Limb (tissue), 2 donors: Measurements from ENCODE around the gene GOT1.

Experiments used
- DNase-seq, 2 donors: peaks; one replicate each; pipeline ENCODE4 v3.0.0-alpha.2; 2016; ENCODE audit errors: extremely low spot score in 2 of 2

Gene GOT1

DNA sequence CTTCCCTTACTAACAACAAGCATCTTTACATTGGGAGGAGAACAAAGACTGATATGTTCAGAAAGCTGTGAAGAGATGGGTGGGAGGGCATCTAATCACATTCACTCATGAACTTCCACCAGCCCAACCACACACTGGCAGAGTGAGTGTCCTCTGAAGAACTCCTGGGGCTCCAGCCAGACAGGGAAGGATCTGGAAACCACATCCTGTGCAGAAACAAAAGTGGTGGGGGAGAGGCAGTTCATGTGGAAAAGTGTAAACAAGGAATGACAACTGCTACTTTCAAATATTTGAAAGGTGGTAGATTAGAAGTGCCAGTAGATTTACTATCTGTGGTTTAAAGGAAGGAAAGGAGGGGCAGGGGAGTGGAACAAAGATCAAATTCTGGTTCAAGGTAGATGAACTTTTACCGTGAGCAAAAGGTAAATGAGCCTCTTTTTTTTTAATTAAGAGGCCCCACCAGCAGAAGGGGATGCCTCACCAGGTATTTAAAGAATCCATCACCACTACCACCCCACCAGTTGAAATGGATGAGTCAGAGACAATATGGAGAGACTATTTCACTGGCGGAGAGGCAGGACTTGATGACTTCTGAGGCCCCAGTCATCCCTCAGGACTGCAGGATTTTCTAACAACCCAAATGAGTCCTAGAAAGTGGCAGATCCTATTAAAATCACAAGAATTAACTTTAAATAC is 34.5 kb downstream of the GOT1 start:
- no peak for DNase-seq

DNA sequence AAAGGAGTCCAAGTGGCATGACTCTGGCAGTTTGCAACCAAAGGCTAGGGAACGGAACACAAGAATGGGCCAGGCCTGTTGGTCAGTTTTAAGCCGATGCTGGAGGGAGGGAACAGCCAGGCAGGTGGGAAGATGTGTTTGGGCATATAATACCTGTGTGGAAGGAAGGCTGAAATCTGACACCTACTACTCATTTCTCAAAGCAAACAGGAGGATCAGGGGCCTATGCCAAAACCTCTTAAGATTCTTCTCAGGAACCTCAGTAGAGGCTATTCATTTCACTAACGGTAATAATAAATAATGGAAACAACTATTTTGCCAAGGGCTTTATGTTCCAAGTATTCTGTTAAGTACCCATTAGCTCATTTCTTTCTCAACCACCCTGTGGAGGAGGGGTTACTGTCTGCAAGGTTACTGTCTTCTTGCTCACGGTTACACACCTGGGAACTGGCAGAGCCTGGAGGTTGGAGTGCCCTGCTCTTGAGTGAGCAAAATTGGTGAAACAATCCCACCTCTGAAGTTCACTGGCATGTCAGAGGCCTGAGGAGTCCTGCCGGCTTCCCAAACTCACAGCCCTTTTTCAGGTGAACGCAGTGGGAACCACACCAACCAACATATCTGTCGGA is 35.5 kb downstream of the GOT1 start:
- DNase-seq = no peak

DNA sequence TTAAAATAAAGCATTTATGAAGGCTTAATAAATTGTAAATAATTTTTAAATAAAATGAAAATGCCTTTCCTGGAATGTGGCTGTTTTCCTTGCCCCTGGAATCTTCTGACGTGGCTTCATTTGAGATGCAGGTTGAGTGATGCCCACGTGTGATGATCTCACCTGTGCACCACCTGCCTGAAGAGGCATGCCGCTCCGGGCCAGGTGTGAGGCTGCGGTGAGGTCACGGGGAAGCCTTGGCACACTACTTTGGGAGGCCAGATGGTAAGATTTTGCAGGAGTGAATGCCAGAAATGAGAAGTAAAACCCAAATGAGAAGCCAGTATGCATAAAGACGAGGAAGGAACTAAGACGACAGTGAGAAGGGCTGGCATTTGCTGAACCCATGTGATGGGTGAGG is 36.2 kb downstream of the GOT1 start:
- DNase-seq = no peak

DNA sequence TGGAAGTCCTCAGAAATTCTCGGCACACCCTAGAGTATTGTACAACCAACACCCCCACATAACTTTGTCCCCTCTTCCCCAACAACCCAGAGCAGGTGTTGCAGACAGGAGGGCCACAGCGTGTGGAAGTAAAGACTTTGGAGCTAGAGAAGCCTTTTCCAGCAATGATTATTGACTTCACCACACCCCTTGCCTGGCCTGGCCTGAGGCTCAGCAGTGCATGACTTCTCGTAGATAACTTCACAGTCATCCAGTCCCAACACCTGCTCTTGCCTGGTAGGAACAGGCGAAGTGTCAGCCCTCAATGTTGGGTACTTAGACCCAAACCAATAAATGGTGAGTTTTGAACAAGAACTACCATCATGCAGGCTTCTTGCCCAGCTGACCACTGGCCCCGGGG is 36.7 kb downstream of the GOT1 start:
- no peak for DNase-seq

DNA sequence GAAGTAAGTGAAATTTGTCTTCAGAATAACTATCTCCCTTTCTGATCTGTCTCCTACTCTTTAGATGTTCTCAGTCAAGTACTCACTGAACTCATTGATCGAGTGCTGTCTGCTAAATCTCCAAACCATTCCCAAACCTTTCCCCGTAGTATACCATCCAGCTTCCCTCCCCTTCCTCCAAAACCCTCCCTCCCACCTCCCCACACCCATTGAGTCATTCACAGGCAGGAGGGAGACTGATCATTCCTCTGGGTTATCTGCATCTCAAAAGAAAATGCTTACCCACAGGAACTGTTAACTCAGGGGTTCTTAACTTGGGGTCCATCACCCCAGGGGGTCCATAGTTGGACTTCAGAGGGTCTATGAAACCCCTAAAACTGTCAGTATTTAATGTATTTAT is 37.4 kb downstream of the GOT1 start:
- DNase-seq = no peak

DNA sequence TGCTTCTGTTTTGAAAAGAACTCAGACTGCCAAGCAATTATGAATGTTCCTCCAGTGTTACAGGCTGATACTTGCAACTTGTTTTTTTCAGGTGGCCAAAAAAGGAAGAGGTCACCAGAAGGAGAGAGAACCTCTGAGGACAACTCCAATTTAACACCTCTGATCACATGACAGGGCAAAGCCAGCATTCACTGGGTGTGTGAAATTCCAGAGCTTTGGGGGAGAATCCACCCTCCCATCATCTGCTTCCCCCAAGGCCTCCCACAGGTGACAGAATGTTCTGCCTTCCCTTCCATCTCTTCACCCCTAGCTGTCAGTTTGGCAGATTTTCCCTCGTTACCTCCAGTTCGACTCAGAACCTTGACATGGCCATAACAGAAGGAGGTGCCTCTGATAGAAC is 39.1 kb downstream of the GOT1 start:
- DNase-seq = no peak

DNA sequence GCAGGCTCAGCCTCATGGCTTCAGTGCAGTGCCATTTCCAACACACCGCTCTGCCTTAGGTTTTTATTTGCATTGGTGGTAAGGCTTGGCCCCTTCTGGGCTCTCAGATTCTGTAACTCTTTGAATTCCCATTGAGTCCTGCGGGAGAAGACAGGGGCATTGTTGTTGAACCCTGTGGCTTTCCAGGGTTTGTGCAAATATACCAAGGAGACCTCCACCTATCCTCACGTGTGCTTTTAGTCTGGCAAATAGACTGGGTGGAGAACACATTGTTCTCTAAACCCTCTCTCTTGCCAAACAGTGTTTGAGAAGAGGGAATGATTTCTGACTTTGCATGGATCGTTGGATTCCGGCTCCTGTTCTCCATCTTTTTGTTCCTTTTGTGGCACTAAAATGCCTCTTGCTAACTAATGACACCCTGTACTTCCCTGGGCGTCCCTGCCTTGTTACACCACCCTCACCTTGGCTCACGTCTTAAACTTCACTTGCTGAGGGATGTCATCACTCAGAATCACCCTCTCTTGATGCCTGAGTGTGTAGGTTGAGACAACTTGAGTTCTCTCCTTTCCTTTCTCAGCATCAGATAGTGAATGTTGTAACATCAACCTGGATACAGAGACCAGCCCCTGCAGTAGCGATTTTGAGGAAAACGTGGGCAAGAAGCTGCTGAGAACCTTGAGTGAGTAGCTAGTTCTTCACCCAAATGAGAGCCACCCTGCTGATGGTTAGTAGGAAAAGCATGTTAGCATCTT is 40.5 kb downstream of the GOT1 start:
- DNase-seq = no peak

DNA sequence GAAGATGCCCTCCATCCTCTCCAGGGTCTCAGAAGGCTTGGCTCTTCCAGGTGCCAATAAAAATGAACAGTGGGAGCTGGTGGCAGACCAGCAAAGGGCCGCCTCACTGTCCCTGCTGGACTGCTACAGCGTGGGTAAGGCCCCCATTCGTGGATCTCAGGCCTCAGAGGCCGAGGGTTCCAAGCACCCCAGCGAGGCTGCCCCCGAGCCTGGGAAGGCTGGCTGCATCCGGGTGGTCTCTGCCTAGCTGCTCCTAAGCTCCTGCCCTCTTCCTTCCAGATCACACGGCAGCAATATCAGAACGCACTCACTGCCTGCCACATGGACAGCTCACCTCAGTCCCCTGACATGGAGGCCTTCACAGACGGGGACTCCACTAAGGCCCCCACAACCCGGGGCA is 42.9 kb downstream of the GOT1 start:
- DNase-seq = no peak

DNA sequence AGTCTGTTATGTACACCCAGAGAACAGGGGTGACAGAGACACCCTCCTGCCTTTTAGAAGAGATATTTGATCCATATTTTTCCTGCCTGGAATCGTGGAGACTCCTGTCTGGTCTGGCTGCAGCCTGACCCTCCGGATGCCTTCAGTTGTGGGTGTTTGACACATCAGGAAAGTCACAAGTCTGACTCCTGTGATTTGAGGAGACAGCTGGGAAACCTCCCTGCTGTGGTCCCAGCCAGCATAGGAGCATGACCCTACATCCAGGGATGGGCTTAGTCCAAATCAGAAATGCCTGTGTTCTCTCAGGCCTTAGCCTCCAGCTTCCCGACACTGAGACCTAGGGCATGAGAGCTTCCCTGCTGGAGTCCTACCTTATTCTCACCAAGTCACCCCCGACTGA is 43.4 kb downstream of the GOT1 start:
- no peak for DNase-seq

DNA sequence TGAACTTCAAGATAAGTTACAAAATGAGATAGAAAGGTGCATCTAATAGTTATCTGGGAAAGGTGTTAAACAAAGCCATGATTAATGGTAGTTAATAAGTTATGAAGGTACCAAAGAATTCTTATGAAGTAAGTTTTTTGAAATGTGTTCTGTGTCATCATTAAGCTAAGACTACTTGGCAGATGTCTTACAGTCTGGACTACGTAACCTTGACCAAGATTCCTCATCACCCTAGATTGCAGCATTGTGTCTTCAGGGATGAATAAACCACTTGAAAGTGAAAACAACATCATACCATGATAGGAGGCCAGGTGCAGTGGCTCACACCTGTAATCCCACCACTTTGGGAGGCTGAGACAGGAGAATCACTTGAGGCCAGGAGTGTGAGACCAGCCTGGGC is 48.2 kb downstream of the GOT1 start:
- no peak for DNase-seq

DNA sequence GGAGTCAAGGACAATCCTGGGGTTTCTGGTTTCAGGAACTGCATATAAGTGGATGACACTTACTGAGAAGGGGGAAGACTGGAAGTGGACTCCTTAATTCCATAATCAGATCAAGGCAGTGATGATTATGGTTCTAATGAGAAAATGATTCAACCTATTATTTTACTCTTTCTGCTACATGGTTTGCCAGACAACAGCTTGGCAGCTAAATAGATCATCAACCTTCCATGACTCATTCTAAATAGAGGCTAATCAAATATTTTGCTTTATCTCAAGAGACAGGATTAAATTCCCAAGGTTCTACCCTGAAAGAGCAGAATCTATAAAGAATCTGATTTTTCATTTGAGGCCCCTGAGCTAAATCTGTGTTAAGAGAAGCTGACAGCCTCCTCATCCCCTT is 55.0 kb downstream of the GOT1 start:
- no peak for DNase-seq

DNA sequence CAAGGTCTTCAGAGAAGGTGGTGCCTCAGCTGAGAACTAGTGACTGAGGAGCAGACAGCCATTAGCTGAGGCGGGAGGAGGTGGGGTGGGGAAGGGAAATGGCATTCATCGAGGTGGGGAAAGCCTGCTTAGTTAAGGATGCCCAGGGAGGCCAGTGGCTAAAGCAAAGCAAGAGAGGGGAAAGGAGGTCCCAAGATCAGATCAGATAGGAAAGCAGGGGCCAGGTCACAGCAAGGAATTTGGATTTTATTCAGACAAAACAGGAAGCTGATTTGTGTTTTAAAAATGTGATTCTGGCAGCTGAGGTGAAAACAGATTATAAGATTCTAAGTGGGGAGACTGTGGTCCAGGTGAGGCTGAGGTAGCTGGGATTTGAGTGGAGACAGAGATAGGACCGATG is 55.5 kb downstream of the GOT1 start:
- DNase-seq = no peak

DNA sequence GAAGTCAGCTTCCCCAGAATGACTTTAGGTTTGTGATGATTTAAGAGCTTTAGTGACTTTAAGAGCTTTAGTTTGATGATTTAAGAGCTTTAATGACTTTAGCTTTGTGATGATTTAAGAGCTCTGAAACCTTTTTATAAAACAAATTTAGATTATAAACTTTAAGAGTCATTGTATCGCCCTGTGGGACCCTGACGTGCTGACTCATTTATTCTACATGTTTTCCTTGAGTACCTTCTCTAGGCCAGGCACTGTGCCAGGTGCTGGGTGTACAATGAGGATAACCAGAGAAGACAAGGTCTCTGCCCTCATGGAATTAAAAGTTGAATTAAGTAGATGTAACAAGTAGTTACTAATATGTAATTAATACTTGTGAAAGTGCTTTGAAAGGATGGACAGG is 55.9 kb downstream of the GOT1 start:
- DNase-seq = no peak

DNA sequence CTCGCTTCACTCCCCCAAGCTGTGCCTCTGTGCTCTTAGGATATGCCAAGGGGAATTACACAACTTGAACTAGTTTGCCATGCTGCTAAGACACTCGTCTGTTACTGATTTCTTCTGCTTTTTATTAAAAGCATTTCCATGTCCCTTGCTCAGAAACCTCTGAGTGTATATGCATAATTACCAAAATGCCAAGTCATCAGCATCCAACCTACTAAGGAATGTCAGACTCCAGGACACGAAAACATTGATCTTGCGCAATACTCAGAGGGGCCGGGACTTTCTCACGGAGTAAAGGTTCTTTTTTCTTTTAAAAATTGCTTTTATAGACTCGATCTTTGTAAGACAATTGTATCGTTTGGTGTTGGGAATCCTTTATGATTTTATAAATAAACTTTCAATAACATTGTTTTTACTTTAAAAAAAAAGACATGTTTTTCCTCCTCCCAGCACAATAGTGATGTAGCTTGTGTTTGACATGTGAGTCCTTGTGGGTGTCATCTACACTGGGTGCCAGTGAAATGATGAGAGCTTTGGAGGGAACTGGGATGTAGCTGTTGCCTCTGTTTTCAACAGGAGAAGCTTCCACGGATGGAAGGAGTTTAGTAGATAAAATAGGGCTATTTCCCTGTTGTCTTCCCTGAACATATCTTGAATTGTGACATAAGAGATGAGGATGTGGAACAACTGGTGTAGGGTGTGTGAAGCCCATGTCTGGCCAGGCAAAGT is 57.7 kb downstream of the GOT1 start:
- DNase-seq = no peak

DNA sequence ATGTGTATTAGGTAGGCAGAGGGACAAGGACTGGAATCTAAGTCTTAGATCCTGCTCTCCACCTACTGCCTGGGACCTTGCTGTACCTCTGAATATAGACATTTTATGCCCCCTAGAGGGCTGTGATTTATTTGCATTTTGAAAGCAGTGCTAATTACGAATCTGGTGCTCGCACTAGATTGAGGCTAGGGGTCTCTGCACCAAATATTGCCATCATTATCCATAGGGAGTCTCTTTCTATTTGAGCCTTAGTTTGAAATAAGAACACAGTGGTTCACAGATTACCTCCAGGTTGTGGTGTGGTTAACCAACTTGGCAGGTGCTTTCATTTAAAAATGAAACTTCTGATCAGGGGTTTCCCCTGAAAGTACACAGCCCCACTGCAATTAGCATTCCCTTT is 59.4 kb downstream of the GOT1 start:
- DNase-seq = no peak

DNA sequence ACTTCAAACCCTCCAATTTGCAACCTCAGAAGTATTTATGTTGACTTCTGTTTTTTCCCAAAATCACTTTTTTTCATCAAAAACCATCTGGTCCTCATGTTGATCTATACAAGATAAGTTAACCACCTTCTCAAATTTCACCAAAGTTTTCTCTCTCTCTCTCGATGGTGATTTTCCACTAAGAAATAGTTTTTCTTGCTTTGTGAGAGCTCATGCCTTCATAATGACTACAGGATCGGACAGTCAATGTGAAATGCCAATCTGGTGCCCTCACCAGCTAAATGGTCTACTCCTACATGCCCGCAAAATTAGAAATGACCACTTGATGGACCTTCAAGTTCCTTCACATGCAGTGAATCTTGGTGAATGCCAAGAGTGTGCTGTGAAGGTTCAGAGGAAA is 60.9 kb downstream of the GOT1 start:
- no peak for DNase-seq

DNA sequence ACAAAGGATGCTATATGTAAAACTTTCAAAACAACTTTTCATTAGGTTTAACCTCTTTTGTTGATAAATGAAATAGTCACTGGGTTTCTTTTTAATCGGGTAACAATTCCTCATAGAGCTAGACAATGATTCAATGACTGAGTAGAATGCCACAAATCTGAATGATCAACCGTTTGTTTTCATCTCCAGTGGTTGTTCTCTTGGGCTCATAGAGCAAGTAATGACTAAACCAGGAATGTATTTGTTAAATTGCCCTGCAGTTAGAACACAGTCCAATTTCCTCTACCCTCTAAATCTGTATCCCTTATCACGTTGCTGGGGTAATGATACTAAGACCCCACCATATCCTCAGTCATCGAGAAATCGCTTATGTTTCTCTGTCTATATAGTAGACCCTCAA is 61.3 kb downstream of the GOT1 start:
- no peak for DNase-seq

DNA sequence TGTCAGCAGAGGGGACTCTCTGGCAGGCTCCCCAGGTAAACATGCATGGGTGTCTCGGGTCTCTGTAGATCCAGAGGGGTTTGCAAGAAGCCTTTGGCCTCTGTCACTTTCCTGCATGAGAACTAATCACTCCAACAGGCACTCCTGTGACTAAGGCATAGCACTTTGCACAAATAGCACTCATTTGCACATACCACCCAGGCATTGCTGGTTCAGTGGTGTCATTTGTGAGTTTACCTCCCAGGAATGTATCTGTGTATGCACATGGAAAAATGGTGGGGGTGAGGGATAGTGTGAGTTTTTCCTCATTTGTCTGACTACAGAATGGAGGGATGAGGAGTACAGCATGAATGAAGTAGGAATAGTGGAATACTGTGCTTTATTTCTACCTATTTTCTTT is 61.8 kb downstream of the GOT1 start:
- DNase-seq = no peak

DNA sequence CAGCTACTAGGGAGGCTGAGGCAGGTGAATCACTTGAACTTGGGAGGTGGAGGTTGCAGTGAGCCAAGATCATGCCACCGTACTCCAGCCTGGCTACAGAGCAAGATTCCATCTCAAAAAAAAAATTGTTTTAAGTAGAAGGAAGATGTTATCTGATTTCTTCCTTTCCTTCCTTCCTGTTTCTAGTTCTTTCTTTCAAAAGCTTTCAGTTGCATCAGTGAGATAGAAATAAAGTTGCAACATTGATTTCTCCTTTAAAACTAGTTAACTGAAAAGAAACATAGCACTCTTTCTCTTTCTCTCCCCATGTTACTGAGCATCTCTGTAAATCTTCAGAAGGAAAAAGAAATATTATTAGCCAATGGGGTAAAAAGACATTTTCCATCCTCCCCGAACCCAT is 63.8 kb downstream of the GOT1 start:
- no peak for DNase-seq

DNA sequence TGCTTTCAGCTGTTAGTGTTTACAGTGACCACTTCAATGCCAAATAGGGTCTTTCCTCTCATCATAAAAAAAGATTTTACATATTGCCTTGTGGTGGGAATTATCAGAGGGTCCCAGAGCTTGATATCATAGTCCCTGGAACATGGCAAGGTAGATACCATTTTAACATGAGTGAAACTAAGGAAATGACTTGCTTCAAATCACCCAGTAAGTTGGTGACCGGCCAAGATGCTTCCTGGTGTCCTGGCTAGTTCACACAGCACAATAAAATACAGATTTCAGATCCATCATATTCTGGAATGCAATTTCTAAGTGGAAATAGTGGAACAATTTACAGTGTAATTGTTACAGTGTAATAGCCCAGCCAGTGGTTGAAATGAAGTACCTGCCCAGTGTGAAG is 64.7 kb downstream of the GOT1 start:
- no peak for DNase-seq

DNA sequence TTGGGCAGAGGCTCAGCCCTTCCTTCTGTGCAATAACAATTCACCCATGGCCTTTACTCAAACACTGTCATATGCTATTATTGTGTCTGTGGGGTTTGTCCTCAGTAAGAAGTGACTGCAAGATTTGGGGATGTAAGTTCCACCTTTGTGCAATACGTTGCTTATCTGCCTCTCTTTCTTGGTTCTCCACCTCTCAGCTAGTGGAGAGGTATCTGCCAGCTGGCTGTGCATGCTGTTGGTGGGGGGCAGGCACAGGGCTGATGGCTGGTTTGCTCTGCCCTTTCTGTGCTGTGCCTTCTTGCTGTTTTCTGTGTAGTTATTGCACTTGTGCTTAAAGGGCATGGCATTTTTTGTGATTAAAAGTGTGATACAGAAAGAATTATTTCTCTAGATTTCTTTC is 65.1 kb downstream of the GOT1 start:
- no peak for DNase-seq

DNA sequence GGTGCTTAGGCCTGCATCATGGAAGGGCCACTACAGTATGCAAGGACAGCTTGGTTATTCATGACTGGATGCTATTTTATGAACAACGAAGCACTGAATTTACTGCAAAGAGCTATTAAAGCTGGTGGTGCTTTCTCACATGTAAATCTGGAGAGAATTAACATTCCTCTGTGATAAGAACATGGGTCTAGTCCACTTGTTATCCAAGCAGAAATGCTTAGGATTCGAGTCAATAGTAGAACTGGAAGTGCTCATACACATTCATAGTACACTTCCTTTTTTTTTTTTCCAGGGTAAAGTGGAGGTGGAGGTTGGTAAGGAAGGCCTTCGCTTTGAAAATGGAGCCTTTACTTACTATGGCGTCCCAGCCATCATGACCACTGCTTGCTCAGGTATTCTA is 66.3 kb downstream of the GOT1 start:
- DNase-seq = no peak
